PC-3 (cell line): ENCODE measurements around the gene CETN1. TPM values are rescaled to one million over a fixed set of nuclear protein-coding genes. Genes with fewer than 3 reads are reported as not detected.

Experiments
- ATAC-seq: fragments of 200-7000 bp; cut with Tn5 transposase; 2 replicates; pipeline ENCODE4 v1.9.1; 2020; ENCODE audit warnings: mild to moderate bottlenecking, moderate library complexity
- BruUV-seq: library from RNA; stranded (reverse); fragments of 400-500 nt; replicated peaks from 2 replicates; lab custom pipeline; 2021; lab: Mats Ljungman, UMichigan
- CTCF ChIA-PET: fragments of 300-600 bp; sonication (Branson Sonifier 250); formaldehyde crosslinking; loops from one replicate; lab custom pipeline; 2022; ENCODE audit warnings: antibody characterized with exemption; lab: Charles Lee
- POLR2A ChIA-PET: fragments of 300-600 bp; sonication (Branson Sonifier 250); formaldehyde crosslinking; loops from one replicate; lab custom pipeline; 2022; ENCODE audit warnings: antibody characterized with exemption; ENCODE audit not compliant: unreplicated experiment; lab: Charles Lee
- DNase-seq: peaks from one replicate; pipeline ENCODE4 v3.0.0-alpha.2; 2015
- H2AFZ ChIP-seq: fragments of 300-600 bp; sonication (generic); 2 replicates; pipeline ENCODE4 v1.6.0; 2016; ENCODE audit warnings: antibody characterized with exemption, low read length
- H3F3A ChIP-seq: fragments of 300-600 bp; sonication (generic); one replicate; pipeline ENCODE4 v1.6.0; 2017; ENCODE audit warnings: antibody characterized with exemption, low read length, control low read depth, mild to moderate bottlenecking; ENCODE audit not compliant: unreplicated experiment
- H3K27ac ChIP-seq: fragments of 300-600 bp; sonication (generic); 2 replicates; pipeline ENCODE4 v1.5.1; 2016; ENCODE audit warnings: mild to moderate bottlenecking, low read length
- H3K27me3 ChIP-seq: fragments of 300-600 bp; sonication (generic); 2 replicates; pipeline ENCODE4 v1.6.1; 2016; ENCODE audit warnings: low read length, mixed read lengths
- H3K36me3 ChIP-seq: fragments of 300-600 bp; sonication (generic); 2 replicates; pipeline ENCODE4 v1.6.1; 2016; ENCODE audit warnings: low read depth, mixed run types, low read length, mixed read lengths
- H3K4me1 ChIP-seq: fragments of 300-600 bp; sonication (generic); 2 replicates; pipeline ENCODE4 v1.5.1; 2016; ENCODE audit warnings: low read length; ENCODE audit not compliant: insufficient read depth
- H3K4me2 ChIP-seq: fragments of 300-600 bp; sonication (generic); 2 replicates; pipeline ENCODE4 v1.6.0; 2016; ENCODE audit warnings: low read length
- H3K4me3 ChIP-seq: fragments of 300-600 bp; sonication (generic); 2 replicates; pipeline ENCODE4 v1.5.1; 2016; ENCODE audit warnings: mild to moderate bottlenecking, low read length, mixed read lengths
- H3K79me2 ChIP-seq: fragments of 300-600 bp; sonication (generic); 2 replicates; pipeline ENCODE4 v1.6.1; 2017; ENCODE audit warnings: low read length, mixed read lengths
- H3K9ac ChIP-seq: fragments of 300-600 bp; sonication (generic); 2 replicates; pipeline ENCODE4 v1.6.0; 2016; ENCODE audit warnings: mild to moderate bottlenecking, low read length
- H3K9me2 ChIP-seq: fragments of 300-600 bp; sonication (generic); replicated peaks from 2 replicates; pipeline ENCODE4 v1.6.1; 2016; ENCODE audit warnings: mixed run types, low read length, mixed read lengths
- H3K9me3 ChIP-seq: fragments of 300-600 bp; sonication (generic); 2 replicates; pipeline ENCODE4 v1.6.1; 2016; ENCODE audit warnings: low read length, mixed read lengths
- H4K20me1 ChIP-seq: fragments of 300-600 bp; sonication (generic); 2 replicates; pipeline ENCODE4 v1.6.1; 2016; ENCODE audit warnings: low read length, mixed read lengths
- EZH2 ChIP-seq: fragments of 300-600 bp; sonication (generic); IDR thresholded peaks from one replicate; pipeline ENCODE4 v1.6.1; 2017; ENCODE audit warnings: antibody characterized with exemption, mild to moderate bottlenecking, low read length; ENCODE audit not compliant: unreplicated experiment
- EZH2phosphoT487 ChIP-seq: fragments of 300-600 bp; sonication (generic); IDR thresholded peaks from 2 replicates; pipeline ENCODE4 v1.6.1; 2018; ENCODE audit warnings: mild to moderate bottlenecking, antibody characterized with exemption, low read length, borderline replicate concordance
- intact Hi-C: fragments of 100-400 bp; cut with micrococcal nuclease; formaldehyde crosslinking; loops from 2 replicates; pipeline ENCODE4 v1.9.0; 2023
- total RNA-seq: library from RNA; depleted of rRNA; stranded (reverse); fragments of >200 nt; gene quantifications from 2 replicates; pipeline ENCODE4 v1.2.3, GENCODE V29; 2014
- TF ChIP-seq, protein P1 (sequence below): fragments of 300-600 bp; sonication (generic); conservative IDR thresholded peaks from 2 replicates; pipeline ENCODE4 v1.5.1; 2017; ENCODE audit warnings: antibody characterized with exemption, low read depth, mild to moderate bottlenecking, low read length

CETN1 gene
- total RNA-seq, 1 experiment from 2014 or later, result not detected

DNA sequence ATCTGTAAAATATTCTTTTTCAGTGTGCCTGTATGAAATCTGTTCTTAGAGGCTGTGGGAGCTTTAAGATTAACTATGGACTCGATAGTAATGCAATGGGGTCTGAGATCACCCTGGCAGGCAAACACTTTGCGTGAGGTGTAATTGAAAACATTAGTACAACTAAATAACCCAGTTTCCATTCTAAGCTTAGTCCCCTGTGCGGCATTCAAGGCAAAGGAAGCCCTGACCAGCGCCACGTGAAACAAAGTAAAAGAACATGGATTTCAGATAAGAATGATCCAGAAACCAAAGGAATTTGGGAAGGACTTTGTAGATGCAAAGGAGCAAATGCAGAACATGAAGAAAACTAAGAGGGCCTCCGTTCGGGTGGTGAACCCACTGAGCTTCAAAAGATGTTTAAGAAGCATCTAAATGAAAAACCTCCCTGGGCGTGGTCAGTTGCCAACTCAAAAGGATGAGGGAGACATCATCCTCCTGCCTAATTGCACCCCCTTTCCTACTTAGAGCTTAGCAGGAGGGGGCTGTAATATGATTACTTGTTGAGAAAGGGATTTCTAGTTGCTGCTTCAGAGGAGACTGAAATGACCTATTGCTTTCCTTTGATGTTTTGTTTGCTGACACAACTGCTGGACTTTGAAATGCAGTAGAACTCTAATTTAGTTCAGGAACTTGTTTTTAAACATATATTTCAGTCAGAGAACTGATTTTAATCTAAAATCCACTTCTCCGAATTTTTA, 7.9 kb upstream of the CETN1 start:
- POLR2A ChIA-PET, result no interaction called here
- Histone ChIP-seq H2AFZ (no peak overlapping the region), H3F3A (no peaks in the 10 kb centered on the region), H3K27ac (no peak overlapping the region), H4K20me1 (no peaks in the 10 kb centered on the region), H3K36me3 (no peaks in the 10 kb centered on the region), H3K4me3 (no peak overlapping the region), H3K27me3 (peaks cover 88% of the 10 kb centered on the region), H3K4me1 (no peaks in the 10 kb centered on the region), H3K79me2 (no peaks in the 10 kb centered on the region), H3K9me2 (no peaks in the 10 kb centered on the region), H3K4me2 (no peak overlapping the region), H3K9me3 (no peaks in the 10 kb centered on the region), H3K9ac (no peak overlapping the region)
- ATAC-seq (no peak), DNase-seq (no peak)
- CTCF ChIA-PET, result no interaction called here
- intact Hi-C loops, result no loop called here
- no TSS peak for BruUV-seq
- TF ChIP-seq EZH2phosphoT487 (no peak), EZH2 (no peak)
- TF ChIP-seq, protein P1, sequence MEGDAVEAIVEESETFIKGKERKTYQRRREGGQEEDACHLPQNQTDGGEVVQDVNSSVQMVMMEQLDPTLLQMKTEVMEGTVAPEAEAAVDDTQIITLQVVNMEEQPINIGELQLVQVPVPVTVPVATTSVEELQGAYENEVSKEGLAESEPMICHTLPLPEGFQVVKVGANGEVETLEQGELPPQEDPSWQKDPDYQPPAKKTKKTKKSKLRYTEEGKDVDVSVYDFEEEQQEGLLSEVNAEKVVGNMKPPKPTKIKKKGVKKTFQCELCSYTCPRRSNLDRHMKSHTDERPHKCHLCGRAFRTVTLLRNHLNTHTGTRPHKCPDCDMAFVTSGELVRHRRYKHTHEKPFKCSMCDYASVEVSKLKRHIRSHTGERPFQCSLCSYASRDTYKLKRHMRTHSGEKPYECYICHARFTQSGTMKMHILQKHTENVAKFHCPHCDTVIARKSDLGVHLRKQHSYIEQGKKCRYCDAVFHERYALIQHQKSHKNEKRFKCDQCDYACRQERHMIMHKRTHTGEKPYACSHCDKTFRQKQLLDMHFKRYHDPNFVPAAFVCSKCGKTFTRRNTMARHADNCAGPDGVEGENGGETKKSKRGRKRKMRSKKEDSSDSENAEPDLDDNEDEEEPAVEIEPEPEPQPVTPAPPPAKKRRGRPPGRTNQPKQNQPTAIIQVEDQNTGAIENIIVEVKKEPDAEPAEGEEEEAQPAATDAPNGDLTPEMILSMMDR, result no peak

DNA sequence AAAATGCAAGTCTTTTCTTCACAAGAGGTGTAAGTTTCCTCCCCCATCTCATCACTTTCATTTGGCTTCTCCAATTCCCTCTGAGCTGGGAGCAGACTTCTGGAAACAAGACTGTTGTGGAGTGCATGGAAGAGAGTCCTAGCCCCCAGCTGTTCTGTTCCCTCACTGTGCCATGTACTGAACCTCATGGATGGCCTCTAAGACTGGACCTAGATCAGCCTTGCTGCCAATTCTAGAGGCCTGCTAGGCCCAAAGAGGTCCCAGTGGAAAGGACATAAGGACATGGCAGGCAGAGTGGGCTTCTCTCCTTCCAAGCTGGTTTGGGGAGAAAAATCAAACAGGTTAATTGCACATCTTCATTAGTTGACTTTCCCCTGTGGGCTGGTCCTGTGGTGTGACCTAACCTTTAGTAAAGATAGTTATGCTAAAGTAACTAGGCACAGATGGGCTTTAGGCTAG, 7.3 kb upstream of the CETN1 start:
- peaks cover 88% of the 10 kb centered on the region for H3K27me3 ChIP-seq
- no peaks in the 10 kb centered on the region for H3K4me1 ChIP-seq
- no peaks in the 10 kb centered on the region for H3K36me3 ChIP-seq
- ATAC-seq (no peak), DNase-seq (no peak)
- no peak overlapping the region for H3K27ac ChIP-seq
- no peak overlapping the region for H3K4me2 ChIP-seq
- H2AFZ ChIP-seq, result no peak overlapping the region
- ChIA-PET CTCF (no interaction called here), POLR2A (no interaction called here)
- intact Hi-C loops, result no loop called here
- H3K9me2 ChIP-seq, result no peaks in the 10 kb centered on the region
- no TSS peak for BruUV-seq
- no peaks in the 10 kb centered on the region for H3F3A ChIP-seq
- TF ChIP-seq, protein P1, result no peak
- TF ChIP-seq EZH2phosphoT487 (no peak), EZH2 (no peak)
- no peak overlapping the region for H3K9ac ChIP-seq
- H3K4me3 ChIP-seq, result no peak overlapping the region
- no peaks in the 10 kb centered on the region for H3K9me3 ChIP-seq
- no peaks in the 10 kb centered on the region for H4K20me1 ChIP-seq
- no peaks in the 10 kb centered on the region for H3K79me2 ChIP-seq

DNA sequence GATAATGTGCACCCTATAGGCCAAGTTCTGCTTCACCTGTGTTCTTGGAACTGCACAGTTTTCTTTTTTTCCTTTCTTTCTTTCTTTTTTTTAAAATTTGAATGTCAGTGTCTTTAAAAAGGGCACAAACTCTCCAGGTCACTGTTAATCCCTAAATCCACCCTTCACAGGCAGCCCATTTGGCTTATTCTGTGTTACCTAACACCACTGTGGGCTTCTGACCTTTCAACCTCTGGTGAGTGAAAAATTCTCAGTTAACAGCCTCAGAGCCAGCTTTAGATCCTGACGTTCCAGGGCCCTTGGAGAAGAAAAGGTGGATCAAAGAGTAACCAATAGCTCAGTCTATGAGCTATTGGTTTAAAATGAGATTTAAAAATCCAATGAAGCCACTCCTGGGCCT, 6.8 kb upstream of the CETN1 start:
- no peaks in the 10 kb centered on the region for H3K79me2 ChIP-seq
- TF ChIP-seq EZH2, result no peak
- TF ChIP-seq, protein P1, result no peak
- no peak for TF ChIP-seq EZH2phosphoT487
- peaks cover 88% of the 10 kb centered on the region for H3K27me3 ChIP-seq
- ChIA-PET CTCF (no interaction called here), POLR2A (no interaction called here)
- H3K27ac ChIP-seq, result no peak overlapping the region
- H3F3A ChIP-seq, result no peaks in the 10 kb centered on the region
- no peak overlapping the region for H3K4me2 ChIP-seq
- H3K9me3 ChIP-seq, result no peaks in the 10 kb centered on the region
- H3K4me1 ChIP-seq, result no peaks in the 10 kb centered on the region
- DNase-seq (no peak), ATAC-seq (no peak)
- H3K9ac ChIP-seq, result no peak overlapping the region
- no TSS peak for BruUV-seq
- H2AFZ ChIP-seq, result no peak overlapping the region
- intact Hi-C loops, result no loop called here
- H4K20me1 ChIP-seq, result no peaks in the 10 kb centered on the region
- no peaks in the 10 kb centered on the region for H3K9me2 ChIP-seq
- no peak overlapping the region for H3K4me3 ChIP-seq
- no peaks in the 10 kb centered on the region for H3K36me3 ChIP-seq
